HEK293T (cell line): ENCODE measurements around the gene RCOR2.

Experiments
- CTCF ChIA-PET: fragments of 350-600 bp; formaldehyde crosslinking; extraction: SDS; loops from one replicate; lab custom pipeline; 2021; ENCODE audit warnings: antibody characterized with exemption, inconsistent platforms; lab: Yijun Ruan, JAX
- POLR2A ChIA-PET: fragments of 350-600 bp; formaldehyde crosslinking; extraction: SDS; loops from one replicate; lab custom pipeline; 2020; ENCODE audit warnings: antibody characterized with exemption, inconsistent platforms; lab: Yijun Ruan, JAX
- DNase-seq: peaks from one replicate; pipeline ENCODE4 v3.0.0; 2012; ENCODE audit warnings: mixed read lengths; ENCODE audit errors: extremely low spot score
- ARNT ChIP-seq: fragments of 450-650 bp; IDR thresholded peaks from 2 replicates; pipeline ENCODE4 v1.6.1; 2017; ENCODE audit warnings: mild to moderate bottlenecking
- BHLHE40 ChIP-seq: fragments of 450-650 bp; IDR thresholded peaks from 2 replicates; pipeline ENCODE4 v1.6.1; 2016; ENCODE audit warnings: mild to moderate bottlenecking, moderate library complexity, borderline replicate concordance
- CTBP1 ChIP-seq: fragments of 450-650 bp; IDR thresholded peaks from 2 replicates; pipeline ENCODE4 v1.6.1; 2016; ENCODE audit warnings: borderline replicate concordance
- ELF4 ChIP-seq: fragments of 450-650 bp; IDR thresholded peaks from 2 replicates; pipeline ENCODE4 v1.6.1; 2017; ENCODE audit warnings: antibody characterized with exemption
- FOXA1 ChIP-seq: fragments of 450-650 bp; IDR thresholded peaks from 2 replicates; pipeline ENCODE4 v1.6.1; 2016; ENCODE audit warnings: mild to moderate bottlenecking
- FOXK2 ChIP-seq: fragments of 450-650 bp; IDR thresholded peaks from 2 replicates; pipeline ENCODE4 v1.6.1; 2016; ENCODE audit warnings: mild to moderate bottlenecking
- FOXM1 ChIP-seq: fragments of 450-650 bp; IDR thresholded peaks from 2 replicates; pipeline ENCODE4 v1.6.1; 2017; ENCODE audit warnings: mild to moderate bottlenecking, borderline replicate concordance
- HDGF ChIP-seq: fragments of 450-650 bp; IDR thresholded peaks from 2 replicates; pipeline ENCODE4 v1.6.1; 2017; ENCODE audit warnings: antibody characterized with exemption, borderline replicate concordance
- L3MBTL2 ChIP-seq: fragments of 450-650 bp; conservative IDR thresholded peaks from 2 replicates; pipeline ENCODE4 v1.6.1; 2016; ENCODE audit warnings: mild to moderate bottlenecking
- LEF1 ChIP-seq: fragments of 450-650 bp; IDR thresholded peaks from 2 replicates; pipeline ENCODE4 v1.6.1; 2017; ENCODE audit warnings: mild to moderate bottlenecking, borderline replicate concordance
- NFRKB ChIP-seq: fragments of 450-650 bp; IDR thresholded peaks from 2 replicates; pipeline ENCODE4 v1.6.1; 2016; ENCODE audit warnings: mild to moderate bottlenecking, moderate library complexity
- SP1 ChIP-seq: fragments of 450-650 bp; IDR thresholded peaks from 2 replicates; pipeline ENCODE4 v1.6.1; 2017
- SUZ12 ChIP-seq: fragments of 450-650 bp; IDR thresholded peaks from 2 replicates; pipeline ENCODE4 v1.6.1; 2016; ENCODE audit warnings: mild to moderate bottlenecking
- TARDBP ChIP-seq: fragments of 450-650 bp; IDR thresholded peaks from 2 replicates; pipeline ENCODE4 v1.6.1; 2016
- ZNF384 ChIP-seq: fragments of 450-650 bp; IDR thresholded peaks from 2 replicates; pipeline ENCODE4 v1.6.1; 2016
- TF ChIP-seq, protein P1 (sequence below): fragments of 450-650 bp; IDR thresholded peaks from 2 replicates; pipeline ENCODE4 v1.6.1; 2016

Gene RCOR2

GRCh38 chr11:63884196-63884932, 32.6 kb downstream of the RCOR2 start:
- ChIA-PET CTCF (interaction anchor here (1.6 to 1.7 kb wide), 2 partner anchors 12 to 61 kb away, joined by 3 to 6 read pairs; no protein-coding TSS in a partner anchor), POLR2A (interaction anchor here (0.6 kb wide), 1 partner anchor 72 kb away, joined by 3 read pairs; no protein-coding TSS in a partner anchor)
- no peak for DNase-seq
- TF ChIP-seq SP1 (no peak), FOXK2 (no peak), FOXM1 (no peak), HDGF (no peak), L3MBTL2 (no peak), CTBP1 (no peak), ZNF384 (no peak), SUZ12 (no peak), LEF1 (no peak), ARNT (no peak), BHLHE40 (no peak), FOXA1 (no peak)
- TF ChIP-seq, protein P1, sequence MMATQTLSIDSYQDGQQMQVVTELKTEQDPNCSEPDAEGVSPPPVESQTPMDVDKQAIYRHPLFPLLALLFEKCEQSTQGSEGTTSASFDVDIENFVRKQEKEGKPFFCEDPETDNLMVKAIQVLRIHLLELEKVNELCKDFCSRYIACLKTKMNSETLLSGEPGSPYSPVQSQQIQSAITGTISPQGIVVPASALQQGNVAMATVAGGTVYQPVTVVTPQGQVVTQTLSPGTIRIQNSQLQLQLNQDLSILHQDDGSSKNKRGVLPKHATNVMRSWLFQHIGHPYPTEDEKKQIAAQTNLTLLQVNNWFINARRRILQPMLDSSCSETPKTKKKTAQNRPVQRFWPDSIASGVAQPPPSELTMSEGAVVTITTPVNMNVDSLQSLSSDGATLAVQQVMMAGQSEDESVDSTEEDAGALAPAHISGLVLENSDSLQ, result no peak

DNA sequence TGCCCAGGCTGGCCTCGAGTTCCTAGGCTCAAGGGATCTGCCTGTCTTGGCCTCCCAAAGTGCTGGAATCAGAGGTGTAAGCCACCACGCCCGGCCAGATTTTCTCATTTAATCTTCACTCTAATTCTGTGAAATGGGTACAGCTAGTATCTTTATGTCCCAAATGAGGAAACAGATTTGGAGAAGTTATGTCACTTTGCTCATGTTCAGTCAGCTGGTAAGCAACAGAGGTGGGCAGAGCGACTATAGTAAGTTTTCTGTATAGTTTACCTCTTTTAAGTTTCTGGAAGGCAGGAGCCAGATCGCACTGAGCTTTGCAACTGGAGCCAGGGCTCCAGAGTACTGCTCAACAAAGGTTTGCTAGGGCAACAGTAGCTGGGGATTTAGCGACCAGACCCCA, 33.2 kb downstream of the RCOR2 start:
- ChIA-PET CTCF (interaction anchor here (1.0 to 1.7 kb wide), 2 partner anchors 9 to 11 kb away, joined by 3 to 6 read pairs; no protein-coding TSS in a partner anchor), POLR2A (no interaction called here)
- TF ChIP-seq HDGF, result no peak
- TF ChIP-seq BHLHE40, result no peak
- TF ChIP-seq ARNT, result no peak
- TF ChIP-seq FOXM1, result no peak
- TF ChIP-seq FOXK2, result no peak
- TF ChIP-seq L3MBTL2, result no peak
- TF ChIP-seq SUZ12, result no peak
- TF ChIP-seq TARDBP, result no peak
- no peak for TF ChIP-seq NFRKB
- TF ChIP-seq CTBP1, result no peak
- no peak for TF ChIP-seq LEF1
- no peak for TF ChIP-seq ELF4
- TF ChIP-seq FOXA1, result no peak
- TF ChIP-seq, protein P1, result no peak
- TF ChIP-seq ZNF384, result no peak
- no peak for TF ChIP-seq SP1
- no peak for DNase-seq

DNA sequence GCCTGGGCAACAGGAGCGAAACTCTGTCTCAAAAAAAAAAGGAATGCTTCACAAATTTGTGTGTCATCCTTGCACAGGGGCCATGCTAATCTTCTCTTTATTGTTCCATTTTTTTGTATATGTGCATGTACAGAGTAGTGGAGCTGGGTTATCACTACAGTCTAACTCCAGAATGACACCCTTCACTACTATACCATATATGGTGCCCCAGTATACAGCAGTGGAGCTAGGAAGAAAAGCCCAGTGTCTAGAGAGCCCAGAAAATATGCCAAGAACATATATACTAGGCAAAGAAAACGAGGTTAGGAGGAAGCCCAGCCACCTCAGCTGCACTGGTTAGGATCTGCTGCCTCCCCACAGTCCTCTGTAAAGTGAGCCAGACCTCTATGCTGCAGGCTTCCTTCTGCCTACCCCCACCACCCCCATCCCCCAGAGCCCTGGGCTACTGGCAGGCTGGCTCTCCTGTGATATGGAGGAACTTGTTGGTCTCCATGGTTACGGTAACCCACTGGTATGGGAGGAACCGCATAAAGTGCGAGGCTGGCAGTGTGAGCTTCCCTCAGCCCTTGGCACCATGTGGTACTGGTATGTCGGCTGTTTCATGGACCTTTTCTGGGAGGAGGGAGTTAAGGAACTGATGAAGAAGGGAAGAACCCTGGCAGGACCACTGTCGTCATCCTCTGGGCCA, 34.3 kb downstream of the RCOR2 start:
- no peak for DNase-seq
- ChIA-PET POLR2A (interaction anchor here (1.1 kb wide), 1 partner anchor 10 kb away, joined by 3 read pairs; no protein-coding TSS in a partner anchor), CTCF (interaction anchor here (0.7 to 1.7 kb wide), 3 partner anchors 10 to 1915 kb away, joined by 3 to 10 read pairs (median 6); no protein-coding TSS in a partner anchor)
- no peak for TF ChIP-seq L3MBTL2
- no peak for TF ChIP-seq ZNF384
- no peak for TF ChIP-seq BHLHE40
- TF ChIP-seq FOXK2, result no peak
- no peak for TF ChIP-seq HDGF
- TF ChIP-seq SP1, result no peak
- TF ChIP-seq, protein P1, result no peak
- no peak for TF ChIP-seq FOXA1
- no peak for TF ChIP-seq CTBP1
- TF ChIP-seq FOXM1, result no peak
- TF ChIP-seq LEF1, result no peak
- TF ChIP-seq ARNT, result no peak
- no peak for TF ChIP-seq TARDBP
- no peak for TF ChIP-seq SUZ12
- TF ChIP-seq NFRKB, result no peak
- no peak for TF ChIP-seq ELF4

DNA sequence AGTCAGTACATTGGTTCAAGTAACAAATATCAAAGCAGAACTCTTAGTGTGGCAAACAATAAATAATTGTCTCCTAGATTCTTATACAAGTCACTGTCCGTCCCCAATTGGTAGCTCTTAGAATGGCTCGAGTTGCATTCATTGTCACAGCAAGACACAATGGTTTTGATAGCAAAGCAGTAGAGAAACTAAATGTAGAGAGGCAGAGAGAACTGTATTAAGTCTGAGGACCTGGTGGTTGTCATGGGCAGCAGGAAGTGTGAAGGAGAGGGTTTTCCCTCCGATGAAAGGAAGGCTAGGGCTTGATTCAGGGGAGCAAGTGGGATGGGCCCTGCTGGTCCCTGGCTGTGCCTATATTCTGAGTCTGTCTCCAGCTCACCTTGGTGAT, 36.6 kb downstream of the RCOR2 start:
- DNase-seq, result no peak
- CTCF ChIA-PET, result interaction anchor here (0.6 to 0.7 kb wide), 2 partner anchors 25 to 231 kb away, joined by 4 read pairs; no protein-coding TSS in a partner anchor
- TF ChIP-seq NFRKB (no peak), FOXM1 (no peak), FOXK2 (no peak), TARDBP (no peak), ZNF384 (no peak), LEF1 (no peak), HDGF (no peak), ARNT (no peak), SP1 (no peak), L3MBTL2 (no peak), ELF4 (no peak), FOXA1 (no peak), BHLHE40 (no peak), SUZ12 (no peak), CTBP1 (no peak)
- TF ChIP-seq, protein P1, result no peak
- POLR2A ChIA-PET, result no interaction called here
